Measurements from ENCODE around the gene MGAT1.

The MGAT1 gene

GRCh38 chr5:180823940-180824629 is 21.5 kb upstream of the MGAT1 start:
- DNase-seq (ENCODE audit: low read depth): no peak
- H3K4me3 ChIP-seq (ENCODE audit: low read length): no peak overlapping the region
- TF ChIP-seq, protein P1, sequence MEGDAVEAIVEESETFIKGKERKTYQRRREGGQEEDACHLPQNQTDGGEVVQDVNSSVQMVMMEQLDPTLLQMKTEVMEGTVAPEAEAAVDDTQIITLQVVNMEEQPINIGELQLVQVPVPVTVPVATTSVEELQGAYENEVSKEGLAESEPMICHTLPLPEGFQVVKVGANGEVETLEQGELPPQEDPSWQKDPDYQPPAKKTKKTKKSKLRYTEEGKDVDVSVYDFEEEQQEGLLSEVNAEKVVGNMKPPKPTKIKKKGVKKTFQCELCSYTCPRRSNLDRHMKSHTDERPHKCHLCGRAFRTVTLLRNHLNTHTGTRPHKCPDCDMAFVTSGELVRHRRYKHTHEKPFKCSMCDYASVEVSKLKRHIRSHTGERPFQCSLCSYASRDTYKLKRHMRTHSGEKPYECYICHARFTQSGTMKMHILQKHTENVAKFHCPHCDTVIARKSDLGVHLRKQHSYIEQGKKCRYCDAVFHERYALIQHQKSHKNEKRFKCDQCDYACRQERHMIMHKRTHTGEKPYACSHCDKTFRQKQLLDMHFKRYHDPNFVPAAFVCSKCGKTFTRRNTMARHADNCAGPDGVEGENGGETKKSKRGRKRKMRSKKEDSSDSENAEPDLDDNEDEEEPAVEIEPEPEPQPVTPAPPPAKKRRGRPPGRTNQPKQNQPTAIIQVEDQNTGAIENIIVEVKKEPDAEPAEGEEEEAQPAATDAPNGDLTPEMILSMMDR (conservative IDR thresholded peaks at IDR 0.05; ENCODE audit: low read depth, low read length): no peak

GRCh38 chr5:180823346-180823745 is 20.7 kb upstream of the MGAT1 start:
- no peak overlapping the region for H3K4me3 ChIP-seq (ENCODE audit: low read length)
- DNase-seq (ENCODE audit: low read depth): no peak
- TF ChIP-seq, protein P1 (conservative IDR thresholded peaks at IDR 0.05; ENCODE audit: low read depth, low read length): no peak

DNA sequence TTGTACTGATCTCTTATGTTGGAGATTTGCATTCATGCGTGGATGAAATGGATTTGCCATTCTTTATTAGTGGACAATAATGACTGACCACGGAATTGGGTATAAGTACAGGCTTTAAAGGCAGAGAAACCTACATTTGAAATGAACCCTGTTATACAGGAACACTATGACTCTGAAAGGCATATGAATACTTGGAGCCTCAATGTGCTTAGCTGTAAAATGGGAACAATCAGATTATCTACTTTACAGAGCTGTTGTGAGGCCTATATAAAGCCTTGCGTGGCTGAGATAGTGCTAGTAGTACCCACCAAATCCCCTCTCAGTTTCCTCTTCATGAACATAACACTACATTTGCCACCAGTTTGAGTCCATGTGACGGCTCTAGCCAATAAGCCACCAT is 18.9 kb upstream of the MGAT1 start:
- DNase-seq (ENCODE audit: low read depth): no peak
- TF ChIP-seq, protein P1 (conservative IDR thresholded peaks at IDR 0.05; ENCODE audit: low read depth, low read length): no peak

GRCh38 chr5:180820788-180821321 is 18.2 kb upstream of the MGAT1 start:
- TF ChIP-seq, protein P1 (conservative IDR thresholded peaks at IDR 0.05; ENCODE audit: low read depth, low read length): no peak
- DNase-seq (ENCODE audit: low read depth): no peak
- no peak overlapping the region for H3K4me3 ChIP-seq (ENCODE audit: low read length)

More for the DNA sequence above, 18.9 kb upstream of the MGAT1 start:
- H3K4me3 ChIP-seq (ENCODE audit: low read length): no peak overlapping the region

DNA sequence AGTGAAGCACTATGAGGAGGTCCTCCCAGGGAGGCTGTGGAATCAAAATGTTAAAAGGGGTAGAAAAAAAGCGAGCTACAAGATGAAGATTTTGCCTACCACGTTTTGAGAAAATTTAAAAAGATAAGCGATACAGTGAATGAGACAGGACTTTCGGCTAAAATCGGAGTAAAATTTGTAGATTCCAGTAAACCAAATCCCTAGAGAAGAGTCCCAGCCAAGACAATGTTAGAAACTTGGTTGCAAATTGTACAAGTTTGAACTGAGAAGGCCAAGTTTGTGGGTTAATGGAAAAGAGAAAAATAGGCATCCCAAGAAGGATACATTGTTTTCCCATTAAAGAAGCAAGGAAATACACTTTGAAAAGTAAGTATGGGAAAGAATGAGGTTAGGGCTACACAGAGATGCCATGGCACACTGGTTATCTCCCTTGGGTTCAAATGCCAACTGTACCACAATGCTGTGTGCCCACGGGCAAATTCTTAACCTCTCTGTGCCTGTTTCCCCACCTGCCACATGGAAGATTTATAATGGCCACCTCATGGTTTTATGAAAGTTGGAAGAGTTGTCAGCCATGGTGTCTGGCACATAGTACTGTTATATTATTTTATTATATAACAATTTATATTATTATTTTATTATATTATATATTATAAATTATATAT is 16.2 kb upstream of the MGAT1 start:
- TF ChIP-seq, protein P1 (conservative IDR thresholded peaks at IDR 0.05; ENCODE audit: low read depth, low read length): no peak
- no peak overlapping the region for H3K4me3 ChIP-seq (ENCODE audit: low read length)
- DNase-seq (ENCODE audit: low read depth): no peak

DNA sequence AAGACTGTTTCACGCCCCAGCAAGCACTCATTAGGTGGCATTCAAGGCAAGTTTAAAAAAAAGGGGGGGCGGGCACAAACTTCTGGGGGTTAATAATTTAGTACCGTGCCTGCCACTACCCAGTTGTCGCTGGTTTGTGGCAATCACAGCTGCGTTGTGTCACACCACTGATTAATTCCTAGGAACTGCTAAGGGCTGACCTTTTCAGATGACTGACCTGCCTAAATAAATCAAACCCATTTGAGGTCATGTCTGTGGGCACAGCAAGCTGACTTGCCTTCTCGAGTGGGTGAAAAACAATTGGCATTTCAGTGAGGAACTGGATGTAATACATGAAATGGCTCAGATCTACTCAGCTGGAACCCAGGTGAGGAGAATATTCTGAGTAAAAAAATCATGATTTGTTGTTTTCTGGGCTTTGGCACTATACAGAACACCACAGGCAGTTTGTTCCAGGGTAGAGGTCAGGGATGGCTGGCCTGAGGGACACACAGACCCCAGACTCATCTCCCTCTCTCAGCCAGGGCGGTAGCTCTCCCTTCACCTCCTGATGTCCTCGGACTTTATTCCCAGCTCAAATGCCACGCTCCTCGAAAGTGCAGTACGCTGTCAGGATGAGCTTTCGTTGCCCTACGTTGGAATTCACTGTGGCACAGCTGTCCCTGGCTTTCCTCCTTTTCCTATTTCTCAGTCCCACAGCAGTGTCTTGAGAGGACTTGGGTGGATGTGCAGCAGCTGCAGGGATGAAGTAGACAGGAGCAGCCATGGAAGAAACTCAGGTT is 15.5 kb upstream of the MGAT1 start:
- H3K4me3 ChIP-seq (ENCODE audit: low read length): no peak overlapping the region
- DNase-seq (ENCODE audit: low read depth): no peak
- TF ChIP-seq, protein P1 (conservative IDR thresholded peaks at IDR 0.05; ENCODE audit: low read depth, low read length): no peak

All from retinal pigment epithelial cell (primary cell).